NCI-H82 treated with DMSO at 0.1 percent for 48 hours (cell line): Measurements from ENCODE around the gene HAUS6.
"Not testable (repeated sequence)": the region's sequence is repeated elsewhere in the genome, so short reads cannot be mapped to it uniquely, and the experiment has no call there.

Experiments used
- DNase-seq: peaks from one replicate; lab custom pipeline; 2025; ENCODE audit not compliant: unreplicated experiment; lab: John Stamatoyannopoulos, UW

HAUS6 gene

DNA sequence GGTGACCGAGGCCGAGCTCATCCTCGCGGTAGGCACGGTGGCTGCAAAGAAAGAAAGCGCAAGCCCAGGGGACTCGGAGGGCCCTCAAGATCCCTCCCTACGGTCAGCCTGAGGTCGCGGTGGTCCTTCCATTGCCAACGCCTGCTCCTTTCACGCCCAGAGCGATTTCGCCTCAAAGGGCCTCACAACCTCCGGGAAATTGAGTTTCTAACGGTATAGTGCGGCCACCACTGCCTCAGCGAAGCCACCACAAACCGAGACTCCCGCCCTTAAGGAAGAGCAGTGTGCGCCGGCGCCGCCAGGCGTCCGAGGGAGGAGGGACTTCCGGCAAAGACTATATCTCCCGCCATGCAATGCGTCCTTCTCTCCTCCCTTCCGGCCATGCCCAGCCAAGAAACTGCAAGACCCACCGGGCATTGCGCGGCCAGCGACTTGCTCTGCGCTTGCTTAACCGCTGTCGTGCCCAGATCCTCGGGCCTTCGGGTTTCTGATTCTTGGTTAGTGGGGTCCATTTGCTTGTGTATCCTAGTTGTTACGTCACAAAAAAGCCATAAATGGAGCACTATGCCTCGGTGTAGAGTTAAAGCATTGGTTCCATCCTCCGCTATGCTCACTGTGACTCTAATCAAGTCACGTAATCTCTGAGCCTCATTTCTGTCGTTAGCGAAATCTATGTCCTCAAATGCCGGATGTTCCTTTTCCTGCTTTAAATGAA, at the start of gene HAUS6:
HAUS6 (minus strand) TSS at position 274 of the 715 bp plus-strand sequence; CDS start at position 21, 253 bp downstream.
- peak; percentile 75 for DNase-seq

- DNase-seq = not testable (repeated sequence)
Measured at GRCh38 chr9:19152160-19152498, 49.4 kb upstream of the HAUS6 start.

GRCh38 chr9:19151425-19152159, 48.9 kb upstream of the HAUS6 start:
- DNase-seq = no peak

DNA sequence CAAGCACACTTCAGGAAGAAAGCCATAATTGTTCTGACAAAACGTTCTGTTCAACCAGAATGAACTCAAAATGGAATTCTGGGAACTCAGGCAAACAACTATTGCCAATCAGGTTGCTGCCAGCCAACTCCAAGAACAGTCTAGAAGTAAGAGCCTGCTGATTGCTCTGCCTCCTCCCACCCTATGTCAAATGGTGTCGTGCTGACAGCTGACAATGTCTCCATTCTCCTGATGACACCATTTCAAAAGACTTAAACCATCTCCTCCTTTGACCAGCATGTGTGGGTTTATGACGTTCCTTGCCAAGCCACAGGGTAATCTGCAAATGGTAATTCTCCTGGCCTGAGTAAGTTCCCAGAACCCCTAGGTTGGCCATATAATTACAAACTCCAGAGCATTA, 46.5 kb upstream of the HAUS6 start:
- DNase-seq = no peak

DNA sequence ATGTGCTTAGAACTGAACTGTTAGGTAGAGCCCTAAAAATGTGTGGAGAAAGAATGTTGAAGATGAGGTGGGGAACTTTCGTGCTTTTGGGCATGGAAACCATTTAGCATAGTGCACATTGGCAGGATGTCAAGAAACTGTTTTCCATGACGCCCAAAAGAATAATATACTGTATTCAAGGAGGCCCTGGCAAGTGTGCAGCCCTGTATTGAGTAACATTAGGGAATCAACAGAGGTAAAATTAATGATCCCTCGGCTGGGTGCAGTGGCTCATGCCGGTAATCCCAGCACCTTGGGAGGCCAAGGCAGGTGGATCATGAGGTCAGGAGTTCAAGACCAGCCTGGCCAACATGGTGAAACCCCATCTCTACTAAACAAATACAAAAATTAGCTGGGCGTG, 45.5 kb upstream of the HAUS6 start:
- DNase-seq = no peak

GRCh38 chr9:19146441-19147024, 43.8 kb upstream of the HAUS6 start:
- DNase-seq = no peak

GRCh38 chr9:19145881-19146280, 43.2 kb upstream of the HAUS6 start:
- no peak for DNase-seq

- DNase-seq = no peak
Measured at GRCh38 chr9:19140259-19140658, 37.6 kb upstream of the HAUS6 start.

- DNase-seq = no peak
Measured at GRCh38 chr9:19138084-19138483, 35.4 kb upstream of the HAUS6 start.

GRCh38 chr9:19137282-19137681, 34.6 kb upstream of the HAUS6 start:
- DNase-seq = no peak

DNA sequence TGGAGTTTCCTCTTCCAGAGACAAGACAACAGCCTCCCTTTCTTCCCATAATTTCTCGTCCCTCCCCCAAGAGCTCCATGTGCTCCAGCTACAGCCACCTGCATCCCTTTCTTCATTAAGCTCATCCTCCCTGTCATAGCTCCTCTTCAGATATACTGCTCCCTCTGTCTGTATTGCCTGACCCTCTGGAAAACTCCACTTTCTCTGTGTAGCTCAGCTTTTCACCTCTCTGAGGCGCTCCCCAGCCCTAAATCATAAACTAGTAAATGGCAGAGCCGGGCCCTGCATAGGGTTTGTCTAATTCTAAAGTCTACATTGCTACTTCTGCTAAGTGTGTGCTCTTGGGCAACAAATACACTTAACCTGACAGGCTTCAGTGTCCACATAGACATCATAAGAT, 33.4 kb upstream of the HAUS6 start:
- no peak for DNase-seq

DNA sequence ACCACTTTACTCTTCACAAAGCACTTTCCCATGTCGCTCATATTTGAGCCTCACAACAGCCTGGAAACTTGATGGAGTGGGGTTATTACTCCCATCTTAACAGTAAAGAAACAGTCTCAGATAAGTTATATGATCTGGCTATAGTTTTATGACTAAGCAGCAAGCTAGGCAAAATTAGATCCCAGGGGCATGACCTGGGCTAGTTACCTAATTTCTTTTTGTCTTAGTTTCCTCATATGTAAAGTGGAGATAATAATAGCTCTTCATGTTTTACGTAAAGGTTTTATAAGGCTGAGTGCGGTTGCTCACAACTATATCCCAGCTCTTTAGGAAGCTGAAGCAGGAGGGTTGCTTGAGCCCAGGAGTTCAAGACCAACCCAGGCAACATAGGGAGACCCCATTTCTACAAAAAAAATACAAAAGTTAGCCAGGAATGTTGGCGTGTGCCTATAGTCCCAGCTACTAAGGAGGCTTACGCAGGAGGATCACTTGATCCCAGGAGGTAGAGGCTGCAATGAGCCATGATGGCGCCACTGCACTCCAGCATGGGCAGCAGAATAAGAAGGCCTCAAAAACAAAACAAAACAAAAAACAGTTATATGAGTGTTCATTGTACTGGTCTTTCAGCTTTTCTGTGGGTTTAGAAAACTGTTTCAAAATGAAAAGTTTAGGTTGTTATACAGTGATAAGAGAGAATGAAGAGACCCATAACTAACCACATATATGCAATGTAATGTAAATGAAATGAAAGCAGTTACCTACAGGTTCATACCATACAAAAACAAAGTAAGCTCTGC, 31.0 kb upstream of the HAUS6 start:
- no peak for DNase-seq

DNA sequence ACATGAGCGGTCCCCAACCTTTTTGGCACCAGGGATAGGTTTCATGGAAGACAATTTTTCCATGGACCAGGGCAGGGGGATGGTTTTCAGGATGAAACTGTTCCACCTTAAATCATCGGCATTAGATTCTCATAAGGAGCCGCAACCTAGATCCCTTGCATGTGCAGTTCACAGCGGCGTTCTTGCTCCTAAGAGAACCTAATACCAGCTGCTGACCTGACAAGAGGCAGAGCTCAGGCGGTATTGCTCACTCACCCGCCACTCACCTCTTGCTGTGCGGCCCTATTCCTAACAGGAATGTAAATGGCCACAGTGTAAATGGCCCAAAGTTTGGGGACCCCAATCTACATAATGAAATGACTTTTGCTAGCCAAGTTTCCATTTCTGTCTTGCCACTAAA, 27.7 kb upstream of the HAUS6 start:
- no peak for DNase-seq

DNA sequence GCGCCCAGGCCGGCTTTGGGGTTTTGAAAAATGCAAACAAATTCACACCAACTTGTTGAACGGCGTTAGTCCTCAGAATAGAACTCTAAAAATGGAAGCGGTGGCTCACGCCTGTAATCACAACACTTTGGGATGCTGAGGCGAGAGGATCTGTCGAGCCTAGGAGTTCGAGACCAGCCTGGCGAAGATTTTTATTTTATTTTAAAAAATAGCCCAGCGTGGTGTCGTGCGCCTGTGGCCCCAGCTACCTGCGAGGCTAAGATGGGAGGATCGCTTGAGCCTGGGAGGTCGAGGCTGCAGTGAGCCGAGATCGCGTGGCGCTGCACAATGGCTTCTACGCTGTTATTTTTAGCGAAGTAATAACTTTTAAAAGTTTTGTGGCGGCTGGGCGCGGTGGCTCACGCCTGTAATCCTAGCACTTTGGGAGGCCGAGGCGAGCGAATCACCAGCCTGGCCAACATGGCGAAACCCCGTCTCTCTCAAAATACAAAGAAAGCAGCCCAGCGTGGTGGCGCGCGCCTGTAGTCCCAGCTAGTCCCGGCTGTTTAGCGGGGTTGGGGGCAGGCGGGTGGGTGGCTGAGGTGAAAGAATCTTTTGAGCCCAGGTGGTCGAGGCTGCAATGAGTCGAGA, 25.3 kb upstream of the HAUS6 start:
- no peak for DNase-seq

GRCh38 chr9:19124430-19124793, 21.7 kb upstream of the HAUS6 start:
- DNase-seq = no peak

- DNase-seq = no peak
Measured at GRCh38 chr9:19122490-19123042, 19.9 kb upstream of the HAUS6 start.

GRCh38 chr9:19120877-19121276, 18.2 kb upstream of the HAUS6 start:
- DNase-seq = no peak

GRCh38 chr9:19119801-19120440, 17.2 kb upstream of the HAUS6 start:
- no peak for DNase-seq

DNA sequence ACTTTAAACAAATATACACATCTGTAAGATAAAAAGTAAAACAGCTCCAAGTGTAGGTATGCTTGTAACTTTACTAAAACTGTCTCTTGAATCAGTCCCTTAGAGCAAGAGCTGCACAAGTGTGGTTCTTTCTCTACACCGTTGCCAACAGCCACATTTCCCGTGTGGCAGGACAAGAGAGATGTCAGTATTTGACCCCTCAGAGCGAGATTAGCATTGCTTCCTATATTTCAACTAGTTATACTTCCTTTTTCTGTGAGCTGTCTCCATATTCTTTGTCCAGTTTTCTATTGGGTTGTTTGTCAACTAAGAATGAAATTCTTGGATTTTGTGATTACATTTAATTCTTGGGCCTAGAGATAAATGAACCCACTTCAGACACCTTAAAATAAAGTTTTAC, 16.5 kb upstream of the HAUS6 start:
- no peak for DNase-seq

DNA sequence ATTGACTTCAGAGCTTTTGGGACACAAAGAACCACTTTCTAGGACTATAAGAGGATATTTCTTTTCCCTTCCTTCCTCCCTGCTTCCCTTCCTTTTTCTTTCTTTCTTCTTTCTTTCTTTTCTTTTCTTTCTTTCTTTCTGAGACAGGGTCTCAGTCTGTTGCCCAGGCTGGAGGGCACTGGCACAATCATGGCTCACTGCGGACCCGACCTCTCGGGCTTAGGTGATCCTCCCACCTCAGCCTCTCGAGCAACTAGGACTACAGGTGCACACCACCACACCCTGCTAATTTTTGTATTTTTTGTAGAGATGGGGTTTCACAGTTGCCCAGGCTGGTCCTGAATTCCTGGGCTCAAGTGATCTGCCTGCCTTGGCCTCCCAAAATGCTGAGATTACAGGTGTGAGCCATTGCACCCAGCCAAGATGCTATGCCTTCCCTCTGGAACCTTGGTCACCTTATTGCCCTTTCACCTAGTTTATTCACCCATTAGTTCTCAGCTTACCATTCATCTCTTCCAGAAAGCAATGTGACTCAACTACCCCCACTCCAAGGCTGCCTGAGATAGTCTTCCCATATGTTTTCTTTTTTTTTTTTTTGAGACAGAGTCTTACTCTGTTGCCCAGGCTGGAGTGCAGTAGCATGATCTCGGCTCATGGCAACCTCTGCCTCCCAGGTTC, 14.5 kb upstream of the HAUS6 start:
- no peak for DNase-seq
